ENCODE measurements around the gene CLPTM1.

DNA sequence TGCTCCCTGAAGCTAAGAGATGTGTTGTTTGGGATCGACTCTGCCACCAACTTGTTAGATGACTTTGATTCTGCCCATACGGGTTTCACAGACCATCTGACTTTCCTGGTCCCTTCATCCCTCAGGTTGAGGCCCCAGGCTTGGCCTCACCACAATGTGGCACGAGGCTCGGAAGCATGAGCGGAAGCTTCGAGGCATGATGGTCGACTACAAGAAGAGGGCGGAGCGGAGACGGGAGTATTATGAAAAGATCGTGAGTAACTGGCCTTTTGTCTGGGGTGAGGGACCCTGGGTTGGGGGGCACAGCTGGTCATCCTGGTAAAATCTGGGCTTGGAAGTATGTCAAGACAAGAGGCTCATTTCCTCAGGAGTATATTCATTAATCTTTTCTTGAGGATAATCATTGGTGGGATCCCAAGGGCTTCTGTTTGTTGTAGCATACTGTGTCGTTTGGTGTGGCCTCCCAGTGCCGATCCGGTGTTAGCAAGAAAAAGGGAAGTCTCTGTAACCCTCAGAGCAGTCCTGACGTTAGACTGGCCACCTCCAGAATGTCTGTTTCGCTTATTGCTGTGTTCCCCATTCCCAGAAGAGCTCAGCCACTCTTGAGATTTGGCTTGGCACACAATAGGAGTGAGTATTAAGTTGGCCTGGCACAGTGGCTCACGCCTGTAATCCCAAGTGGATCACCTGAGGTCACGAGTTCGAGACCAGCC is 85.0 kb downstream of the CLPTM1 start:
- TF ChIP-seq ASH2L (IDR thresholded peaks at IDR 0.05; ENCODE audit: low read length): no peak
- TF ChIP-seq EP300 (IDR thresholded peaks at IDR 0.05; ENCODE audit: borderline replicate concordance in 1 of 2, low read depth in 2 of 2, low read length in 2 of 2): no peak
- no peak for TF ChIP-seq POLR2A (IDR thresholded peaks at IDR 0.05; ENCODE audit: control extremely low read depth in 1 of 2, low read depth in 2 of 2, low read length in 2 of 2)
- TF ChIP-seq, protein P1, sequence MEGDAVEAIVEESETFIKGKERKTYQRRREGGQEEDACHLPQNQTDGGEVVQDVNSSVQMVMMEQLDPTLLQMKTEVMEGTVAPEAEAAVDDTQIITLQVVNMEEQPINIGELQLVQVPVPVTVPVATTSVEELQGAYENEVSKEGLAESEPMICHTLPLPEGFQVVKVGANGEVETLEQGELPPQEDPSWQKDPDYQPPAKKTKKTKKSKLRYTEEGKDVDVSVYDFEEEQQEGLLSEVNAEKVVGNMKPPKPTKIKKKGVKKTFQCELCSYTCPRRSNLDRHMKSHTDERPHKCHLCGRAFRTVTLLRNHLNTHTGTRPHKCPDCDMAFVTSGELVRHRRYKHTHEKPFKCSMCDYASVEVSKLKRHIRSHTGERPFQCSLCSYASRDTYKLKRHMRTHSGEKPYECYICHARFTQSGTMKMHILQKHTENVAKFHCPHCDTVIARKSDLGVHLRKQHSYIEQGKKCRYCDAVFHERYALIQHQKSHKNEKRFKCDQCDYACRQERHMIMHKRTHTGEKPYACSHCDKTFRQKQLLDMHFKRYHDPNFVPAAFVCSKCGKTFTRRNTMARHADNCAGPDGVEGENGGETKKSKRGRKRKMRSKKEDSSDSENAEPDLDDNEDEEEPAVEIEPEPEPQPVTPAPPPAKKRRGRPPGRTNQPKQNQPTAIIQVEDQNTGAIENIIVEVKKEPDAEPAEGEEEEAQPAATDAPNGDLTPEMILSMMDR (IDR thresholded peaks at IDR 0.05; ENCODE audit: control extremely low read depth in 1 of 3, insufficient read depth in 1 of 3, low read depth in 1 of 3, low read length in 3 of 3): no peak
- no peak for TF ChIP-seq TAF1 (IDR thresholded peaks at IDR 0.05; ENCODE audit: low read depth, low read length)
- TF ChIP-seq SP1 (IDR thresholded peaks at IDR 0.05; ENCODE audit: low read depth, low read length): no peak
- TF ChIP-seq POLR2AphosphoS5 (IDR thresholded peaks at IDR 0.05; ENCODE audit: low read depth, low read length): no peak
- TF ChIP-seq RFX5 (IDR thresholded peaks at IDR 0.05; ENCODE audit: borderline replicate concordance, low read depth, low read length): no peak
